NT2/D1 (cell line): ENCODE data around the gene LSM14B.
"Not testable (repeated sequence)": the region's sequence is repeated elsewhere in the genome, so short reads cannot be mapped to it uniquely, and the experiment has no call there.

Source experiments
- DNase-seq: peaks from one replicate; pipeline ENCODE4 v3.0.0-alpha.2; 2011; ENCODE audit warnings: low read depth, low spot score
- H3K27me3 ChIP-seq: 2 replicates; pipeline ENCODE4 v1.6.0; 2011; ENCODE audit warnings: mild to moderate bottlenecking; ENCODE audit not compliant: insufficient read length, insufficient read depth
- H3K36me3 ChIP-seq: 2 replicates; pipeline ENCODE4 v1.6.1; 2011; ENCODE audit warnings: mild to moderate bottlenecking, low read length, mixed read lengths; ENCODE audit not compliant: insufficient read depth, insufficient read length
- H3K4me1 ChIP-seq: 2 replicates; pipeline ENCODE4 v1.5.1; 2011; ENCODE audit not compliant: insufficient read depth, insufficient read length
- H3K4me3 ChIP-seq: 2 replicates; pipeline ENCODE4 v1.5.1; 2011; ENCODE audit warnings: low read depth; ENCODE audit not compliant: insufficient read length
- H3K9ac ChIP-seq: 2 replicates; pipeline ENCODE4 v1.6.0; 2011; ENCODE audit warnings: low read depth; ENCODE audit not compliant: insufficient read length
- H3K9me3 ChIP-seq: 2 replicates; pipeline ENCODE4 v1.5.1; 2011; ENCODE audit warnings: mild to moderate bottlenecking, low read length; ENCODE audit not compliant: insufficient read depth
- SUZ12 ChIP-seq: IDR thresholded peaks from 2 replicates; pipeline ENCODE4 v1.6.1; 2011; ENCODE audit not compliant: insufficient read length, insufficient read depth; ENCODE audit errors: extremely low read depth
- YY1 ChIP-seq: IDR thresholded peaks from 2 replicates; pipeline ENCODE4 v1.6.1; 2011; ENCODE audit not compliant: insufficient read length, insufficient read depth
- ZNF274 ChIP-seq: IDR thresholded peaks from 2 replicates; pipeline ENCODE4 v1.6.1; 2011; ENCODE audit warnings: mild to moderate bottlenecking, low read depth, low read length

The LSM14B gene

DNA sequence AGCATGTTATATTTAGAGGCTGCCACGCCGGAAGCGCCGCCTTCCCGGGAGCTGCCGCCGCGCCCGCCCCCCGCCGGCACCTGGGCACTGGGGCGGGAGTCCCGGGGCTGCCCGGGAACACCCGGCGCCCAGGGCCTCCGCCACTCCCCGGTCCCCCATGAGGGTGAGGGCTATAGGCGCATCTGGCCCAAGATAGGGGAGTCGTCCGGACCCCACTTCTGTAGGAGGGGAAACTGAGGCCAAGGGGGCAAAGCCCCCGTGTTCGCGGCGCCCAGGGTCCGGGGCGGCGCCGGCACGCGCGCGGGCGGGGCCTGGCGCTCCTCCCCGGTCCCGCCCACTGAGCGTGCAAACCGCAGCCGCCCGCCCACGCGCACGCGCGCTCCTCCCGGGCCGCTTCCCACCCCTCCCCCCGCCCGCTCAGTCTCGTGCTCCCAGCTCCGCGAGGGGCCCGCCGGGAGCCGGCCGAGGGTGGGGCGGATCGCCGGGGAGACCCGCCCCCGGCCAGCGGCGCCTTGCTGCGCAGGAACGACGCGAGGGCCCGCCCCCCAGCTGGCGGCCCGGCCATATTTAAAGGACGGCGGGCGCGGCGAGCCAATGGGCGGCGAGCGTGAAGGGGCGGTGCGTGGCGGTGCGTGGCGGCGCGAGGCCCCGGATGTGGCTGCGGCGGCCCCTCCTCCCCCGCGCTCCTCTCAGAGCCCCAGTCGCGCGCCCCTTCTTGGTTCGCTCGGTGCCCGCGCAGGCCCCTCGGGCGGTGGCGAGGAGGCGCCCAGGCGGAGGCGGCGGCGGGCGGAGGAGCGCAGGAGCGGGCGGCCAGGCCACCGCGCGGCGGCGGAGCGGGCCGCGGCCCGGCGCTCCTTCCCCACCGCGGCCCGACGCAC is at the start of gene LSM14B:
Gene LSM14B, plus strand, starts transcription at position 700 of the 878 bp plus-strand sequence. CDS start 192 bp downstream, outside the sequence.
- Histone ChIP-seq H3K9me3 (no peaks in the 10 kb centered on the region), H3K4me3 (peak within 1 kb of the TSS; percentile 91), H3K27me3 (no peaks in the 10 kb centered on the region), H3K36me3 (peaks cover 35% of the 10 kb centered on the region), H3K9ac (peak within 1 kb of the TSS; percentile 98), H3K4me1 (peaks cover 19% of the 10 kb centered on the region)
- DNase-seq, result peak; percentile 96
- no peak for TF ChIP-seq SUZ12
- no peak for TF ChIP-seq ZNF274
- TF ChIP-seq YY1, result peak; percentile 36

DNA sequence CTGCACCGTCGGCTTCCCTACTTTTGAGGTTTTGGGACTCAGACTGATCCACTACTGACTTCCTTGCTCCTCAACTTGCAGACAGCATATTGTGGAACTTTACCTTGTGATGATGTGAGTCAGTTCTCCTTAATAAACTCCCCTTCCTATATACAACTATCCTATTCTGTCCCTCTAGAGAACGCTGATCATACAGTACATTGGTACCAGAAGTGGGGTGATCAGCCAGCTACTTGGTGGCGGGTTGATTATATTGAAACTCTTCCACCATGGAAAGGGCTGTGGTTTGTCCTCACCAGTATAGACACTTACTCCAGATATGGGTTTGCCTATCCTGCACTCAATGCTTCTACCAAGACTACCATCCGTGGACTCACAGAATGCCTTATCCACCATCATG is 49.0 kb upstream of the LSM14B start:
- TF ChIP-seq ZNF274, result no peak
- TF ChIP-seq YY1, result no peak
- no peak for TF ChIP-seq SUZ12
- Histone ChIP-seq H3K4me1 (no peaks in the 10 kb centered on the region), H3K36me3 (no peaks in the 10 kb centered on the region), H3K9me3 (peaks cover 17% of the 10 kb centered on the region), H3K9ac (no peak overlapping the region), H3K4me3 (no peak overlapping the region), H3K27me3 (no peaks in the 10 kb centered on the region)
- DNase-seq, result no peak

DNA sequence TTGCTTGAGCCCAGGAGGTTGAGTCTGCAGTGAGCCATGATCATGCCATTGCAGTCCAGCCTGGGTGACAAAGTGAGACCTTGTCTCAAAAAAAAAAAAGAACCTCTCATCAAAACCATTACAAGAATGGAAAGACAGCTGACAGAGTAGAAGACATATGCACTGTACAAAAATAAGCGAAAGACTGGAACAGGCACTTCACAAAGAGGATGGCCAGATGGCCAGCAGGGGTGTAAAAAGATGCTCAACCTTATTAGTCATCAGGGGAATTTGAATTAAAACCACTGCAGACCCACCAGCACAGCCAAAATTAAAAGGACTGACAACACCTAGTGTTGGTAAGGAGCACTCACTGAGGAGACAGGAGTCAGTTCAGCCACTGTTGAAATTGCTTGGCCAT is 43.1 kb upstream of the LSM14B start:
- Histone ChIP-seq H3K27me3 (no peaks in the 10 kb centered on the region), H3K4me3 (no peak overlapping the region), H3K36me3 (no peaks in the 10 kb centered on the region), H3K9me3 (peaks cover 31% of the 10 kb centered on the region), H3K9ac (no peak overlapping the region), H3K4me1 (no peaks in the 10 kb centered on the region)
- TF ChIP-seq ZNF274 (no peak), YY1 (no peak), SUZ12 (no peak)
- DNase-seq, result no peak

DNA sequence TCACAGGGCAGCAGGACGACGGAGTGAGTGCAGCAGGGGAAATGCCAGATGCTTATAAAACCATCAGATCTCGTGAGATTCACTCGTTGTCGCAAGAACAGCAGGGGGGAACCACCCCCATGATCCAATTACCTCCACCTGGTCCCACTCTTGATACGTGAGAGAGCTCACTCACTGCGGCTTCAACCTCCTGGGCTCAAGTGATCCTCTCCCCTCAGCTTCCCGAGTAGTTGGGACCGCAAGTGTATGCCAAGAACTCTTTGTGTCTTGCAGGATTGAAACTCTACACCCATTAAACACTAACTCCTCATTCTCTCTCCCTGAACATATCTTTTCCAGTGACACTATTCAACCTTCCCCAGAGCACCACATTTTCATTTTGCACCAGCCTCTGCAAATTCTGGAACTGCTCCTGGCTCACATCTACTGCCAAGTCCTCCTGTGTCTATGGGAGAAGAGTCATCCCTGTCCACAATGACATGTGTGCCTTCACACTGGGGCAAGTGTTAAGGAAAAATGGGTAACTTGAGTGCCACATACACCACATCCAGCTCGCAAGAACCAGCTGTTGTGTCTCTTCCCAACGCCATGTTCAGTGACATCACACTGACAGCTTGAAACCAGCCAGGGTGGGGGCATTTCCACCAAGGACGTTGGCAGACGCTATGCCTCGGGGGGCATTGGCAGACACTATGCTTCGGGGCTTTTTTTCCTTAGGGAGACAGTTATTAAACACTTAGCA is 41.9 kb upstream of the LSM14B start:
- no peak for DNase-seq
- H3K4me1 ChIP-seq, result no peaks in the 10 kb centered on the region
- H3K9me3 ChIP-seq, result peaks cover 21% of the 10 kb centered on the region
- H3K9ac ChIP-seq, result no peak overlapping the region
- TF ChIP-seq SUZ12 (no peak), ZNF274 (no peak), YY1 (no peak)
- H3K4me3 ChIP-seq, result no peak overlapping the region
- H3K27me3 ChIP-seq, result no peaks in the 10 kb centered on the region
- H3K36me3 ChIP-seq, result no peaks in the 10 kb centered on the region

DNA sequence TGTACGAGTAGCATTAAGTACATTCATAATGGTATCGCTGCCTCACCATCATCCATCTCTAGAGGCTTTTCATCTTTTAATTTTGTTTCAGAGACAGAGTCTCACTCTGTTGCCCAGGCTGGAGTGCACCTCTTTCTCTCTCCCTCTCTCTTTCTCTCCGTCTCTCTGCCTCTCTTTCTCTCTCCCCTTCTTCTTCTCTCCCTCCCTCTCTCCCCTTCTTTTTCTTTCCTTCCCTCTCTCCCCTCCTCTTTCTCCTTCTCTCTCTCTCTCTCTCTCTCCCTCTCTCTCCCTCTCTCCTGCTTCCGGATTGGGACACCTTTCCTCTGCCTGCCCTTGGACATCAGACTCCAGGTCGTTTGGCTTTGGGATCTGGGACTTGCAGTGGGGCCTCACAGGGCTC is 39.0 kb upstream of the LSM14B start:
- H3K9me3 ChIP-seq, result peaks cover 14% of the 10 kb centered on the region; the same call in 1 of the 2 replicates
- H3K27me3 ChIP-seq, result peaks cover 7% of the 10 kb centered on the region
- no peak overlapping the region for H3K4me3 ChIP-seq
- no peak overlapping the region for H3K9ac ChIP-seq
- H3K4me1 ChIP-seq, result peaks cover 10% of the 10 kb centered on the region
- H3K36me3 ChIP-seq, result no peaks in the 10 kb centered on the region
- DNase-seq, result no peak
- no peak for TF ChIP-seq SUZ12
- no peak for TF ChIP-seq YY1

- not testable (repeated sequence) for H3K4me3 ChIP-seq, DNase-seq, H3K9ac ChIP-seq, H3K9me3 ChIP-seq, H3K27me3 ChIP-seq, H3K36me3 ChIP-seq
- H3K4me1 ChIP-seq, result peaks cover 12% of the 10 kb centered on the region
Measured at GRCh38 chr20:62084224-62084623, 38.1 kb upstream of the LSM14B start.

DNA sequence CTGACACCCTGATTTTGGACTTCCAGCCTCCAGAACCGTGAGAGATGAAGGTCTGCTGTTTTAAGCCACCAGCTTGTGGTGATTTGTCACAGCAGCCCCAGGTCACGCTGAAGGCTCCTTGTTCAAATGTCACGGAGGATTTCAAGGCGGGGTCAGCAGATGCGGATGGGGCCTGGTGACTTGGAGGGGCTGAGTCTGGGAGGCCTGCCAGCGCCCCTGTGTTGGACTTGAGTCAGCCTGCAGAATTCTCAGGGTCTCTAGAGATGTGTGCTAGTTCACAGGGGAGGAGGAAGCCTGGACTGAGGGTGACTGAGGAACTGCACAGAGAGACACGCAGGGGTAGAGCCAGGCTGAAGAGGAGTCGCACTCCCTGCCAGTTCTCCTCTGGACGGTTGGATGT is 37.1 kb upstream of the LSM14B start:
- H3K4me3 ChIP-seq, result no peak overlapping the region
- DNase-seq, result no peak
- no peak for TF ChIP-seq YY1
- no peak for TF ChIP-seq SUZ12
- no peak for TF ChIP-seq ZNF274
- H3K27me3 ChIP-seq, result peaks cover 7% of the 10 kb centered on the region
- H3K36me3 ChIP-seq, result no peaks in the 10 kb centered on the region
- H3K9me3 ChIP-seq, result 0 out of 2 replicates have a peak, but pooled peaks cover 4% of the 10 kb centered on the region
- no peak overlapping the region for H3K9ac ChIP-seq
- peaks cover 12% of the 10 kb centered on the region for H3K4me1 ChIP-seq

- DNase-seq, result no peak
- Histone ChIP-seq H3K27me3 (peaks cover 7% of the 10 kb centered on the region), H3K36me3 (no peaks in the 10 kb centered on the region), H3K9ac (no peak overlapping the region), H3K4me3 (no peak overlapping the region), H3K9me3 (no peaks in the 10 kb centered on the region), H3K4me1 (peaks cover 12% of the 10 kb centered on the region)
- TF ChIP-seq ZNF274 (no peak), SUZ12 (no peak), YY1 (no peak)
Measured at GRCh38 chr20:62087227-62087626, 35.0 kb upstream of the LSM14B start.
